ENCODE measurements around the gene EDRF1.

Gene EDRF1

DNA sequence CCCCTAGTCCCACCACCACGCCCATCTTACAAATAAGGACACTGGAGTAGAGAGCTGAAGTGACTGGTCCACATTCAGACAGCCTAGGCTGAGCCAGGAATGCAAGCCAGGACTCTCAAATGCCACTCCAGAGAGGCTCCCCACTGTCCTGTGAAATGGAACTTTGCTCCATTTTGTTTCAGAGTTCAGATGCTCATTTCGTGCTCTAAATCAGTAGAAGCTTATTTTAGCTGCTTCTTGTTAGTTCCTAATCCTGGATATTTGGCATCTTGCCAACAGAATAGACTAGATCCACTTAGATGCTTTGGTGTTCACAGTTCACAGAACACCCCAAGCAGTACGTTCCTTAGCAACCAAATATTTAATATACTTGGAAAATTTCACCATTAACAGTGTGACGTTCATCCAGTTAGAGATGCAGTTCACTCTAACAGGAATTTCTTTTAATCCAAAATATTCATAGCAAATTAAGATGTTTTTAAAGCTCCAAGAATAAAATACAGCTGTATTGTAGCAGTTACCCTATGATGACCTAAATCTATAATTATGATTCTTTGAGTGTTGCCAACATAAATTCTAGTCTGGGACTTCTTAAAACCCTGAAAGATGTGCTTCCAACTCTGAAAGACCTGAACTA, 48.8 kb downstream of the EDRF1 start:
- no peaks in the 10 kb centered on the region for H3K9me3 Mint-ChIP-seq
- H3K4me3 Mint-ChIP-seq, result no peak overlapping the region
- no peaks in the 10 kb centered on the region for H3K4me1 Mint-ChIP-seq
- no peak overlapping the region for H3K27ac Mint-ChIP-seq
- H3K27me3 Mint-ChIP-seq, result no peaks in the 10 kb centered on the region
- ATAC-seq, result no peak
- peaks cover 39% of the 10 kb centered on the region for H3K36me3 Mint-ChIP-seq

GRCh38 chr10:125769175-125769574, 49.7 kb downstream of the EDRF1 start:
- peaks cover 30% of the 10 kb centered on the region for H3K36me3 Mint-ChIP-seq
- peaks cover under 1% of the 10 kb centered on the region for H3K9me3 Mint-ChIP-seq
- ATAC-seq, result no peak
- H3K4me1 Mint-ChIP-seq, result no peaks in the 10 kb centered on the region
- no peak overlapping the region for H3K27ac Mint-ChIP-seq
- H3K27me3 Mint-ChIP-seq, result no peaks in the 10 kb centered on the region
- H3K4me3 Mint-ChIP-seq, result no peak overlapping the region

- ATAC-seq, result no peak
- no peaks in the 10 kb centered on the region for H3K27me3 Mint-ChIP-seq
Observed at GRCh38 chr10:125770844-125771243, 51.3 kb downstream of the EDRF1 start.

DNA sequence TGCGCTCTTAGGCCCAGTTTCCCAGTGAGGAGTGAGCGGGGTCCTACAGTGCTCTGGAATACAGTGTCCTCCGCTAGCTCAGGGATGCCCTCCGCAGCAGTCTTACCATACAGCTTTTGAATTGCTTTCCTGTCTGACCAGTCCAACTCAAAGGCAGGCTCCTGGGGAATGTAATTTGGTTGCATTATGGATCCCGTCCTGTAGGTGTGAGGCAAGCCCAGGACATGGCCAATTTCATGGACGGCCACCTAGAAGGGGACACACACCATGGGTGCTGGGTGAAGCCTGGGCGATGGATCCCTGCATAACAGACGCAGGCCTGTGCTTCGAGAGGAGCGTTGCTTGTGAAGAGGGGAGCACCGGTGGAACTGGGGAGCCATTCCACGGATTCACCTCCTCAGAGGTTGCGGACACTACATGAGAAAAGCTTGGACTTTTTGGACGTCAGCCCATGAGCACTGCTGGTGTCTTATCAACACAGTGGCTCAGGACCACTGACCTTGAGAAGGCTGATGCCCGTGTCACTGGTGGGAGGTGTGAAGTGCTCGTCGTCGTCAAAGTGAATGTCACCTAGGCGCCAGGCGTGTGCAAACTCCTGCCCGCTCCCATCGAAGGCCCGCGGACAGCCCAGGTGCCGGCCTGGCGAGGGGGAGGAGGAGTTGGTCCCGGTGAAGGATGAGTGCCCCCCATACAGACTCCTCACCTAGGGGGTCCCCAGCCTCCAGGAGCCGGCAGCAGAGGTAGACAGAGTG, 52.8 kb downstream of the EDRF1 start:
- no peaks in the 10 kb centered on the region for H3K4me1 Mint-ChIP-seq
- H3K27me3 Mint-ChIP-seq, result no peaks in the 10 kb centered on the region

More at GRCh38 chr10:125770844-125771243, 51.3 kb downstream of the EDRF1 start:
- Mint-ChIP-seq H3K4me1 (no peaks in the 10 kb centered on the region), H3K4me3 (no peak overlapping the region), H3K36me3 (peaks cover 13% of the 10 kb centered on the region), H3K9me3 (peaks cover 3% of the 10 kb centered on the region), H3K27ac (no peak overlapping the region)

GRCh38 chr10:125772864-125773180, 53.3 kb downstream of the EDRF1 start:
- Mint-ChIP-seq H3K27me3 (no peaks in the 10 kb centered on the region), H3K27ac (no peak overlapping the region), H3K36me3 (peaks cover 6% of the 10 kb centered on the region), H3K4me1 (no peaks in the 10 kb centered on the region), H3K4me3 (no peak overlapping the region), H3K9me3 (peaks cover 3% of the 10 kb centered on the region)
- no peak for ATAC-seq

More for the DNA sequence above, 52.8 kb downstream of the EDRF1 start:
- H3K9me3 Mint-ChIP-seq, result peaks cover 3% of the 10 kb centered on the region
- H3K4me3 Mint-ChIP-seq, result no peak overlapping the region
- no peak overlapping the region for H3K27ac Mint-ChIP-seq
- no peak for ATAC-seq
- H3K36me3 Mint-ChIP-seq, result peaks cover 6% of the 10 kb centered on the region

DNA sequence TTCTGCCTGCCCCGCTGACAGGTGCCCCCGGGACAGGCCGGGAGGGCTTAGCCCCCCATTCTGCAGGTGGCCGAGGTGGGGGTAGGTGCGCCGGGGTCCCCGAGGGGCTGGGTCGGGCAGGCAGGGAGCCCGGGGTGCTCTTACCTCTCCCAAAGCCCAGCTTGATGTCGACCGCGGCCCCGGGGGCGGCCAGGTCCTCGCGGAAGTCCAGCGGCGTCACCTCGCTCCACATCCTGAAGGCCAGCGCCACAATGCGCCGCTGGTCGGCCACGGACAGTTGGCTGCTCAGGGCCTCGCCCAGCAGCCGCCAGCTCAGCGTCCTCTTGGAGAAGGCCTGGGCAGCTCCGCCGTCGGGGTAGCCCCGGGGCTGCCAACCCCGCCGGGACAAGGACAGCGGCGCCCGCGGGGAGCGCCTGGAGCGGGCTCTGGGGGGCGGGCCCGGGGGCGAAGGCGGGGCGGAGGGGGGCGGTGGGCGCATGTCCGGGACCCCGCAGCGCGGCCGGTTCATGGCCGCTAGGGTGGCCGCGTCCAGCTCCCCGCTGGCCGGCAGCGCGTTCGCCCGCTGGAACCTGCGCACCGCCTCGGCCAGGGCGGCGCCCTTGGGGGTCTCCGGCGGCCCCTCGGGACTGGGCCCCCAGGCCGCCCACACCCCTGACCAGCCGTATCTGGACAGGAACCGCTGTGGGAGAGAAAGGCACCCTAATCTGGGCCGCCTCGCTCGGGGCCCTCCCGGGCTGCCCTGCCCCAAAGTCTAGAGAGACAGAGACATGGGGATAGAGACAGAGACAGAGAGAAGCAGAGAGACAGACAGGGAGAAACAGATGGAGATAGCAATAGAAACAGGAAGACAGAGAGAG, 54.4 kb downstream of the EDRF1 start:
- Mint-ChIP-seq H3K9me3 (peaks cover 3% of the 10 kb centered on the region), H3K4me1 (no peaks in the 10 kb centered on the region), H3K27ac (no peak overlapping the region), H3K36me3 (peaks cover 6% of the 10 kb centered on the region), H3K27me3 (no peaks in the 10 kb centered on the region), H3K4me3 (no peak overlapping the region)
- peak; percentile 37 for ATAC-seq

- peak; percentile 41 for ATAC-seq
- no peaks in the 10 kb centered on the region for H3K4me1 Mint-ChIP-seq
- H3K27me3 Mint-ChIP-seq, result no peaks in the 10 kb centered on the region
- H3K36me3 Mint-ChIP-seq, result no peaks in the 10 kb centered on the region
- peaks cover 3% of the 10 kb centered on the region for H3K9me3 Mint-ChIP-seq
- no peak overlapping the region for H3K4me3 Mint-ChIP-seq
- H3K27ac Mint-ChIP-seq, result no peak overlapping the region
Observed at GRCh38 chr10:125774581-125775191, 55.2 kb downstream of the EDRF1 start.

- Mint-ChIP-seq H3K9me3 (peaks cover 3% of the 10 kb centered on the region), H3K4me1 (no peaks in the 10 kb centered on the region), H3K36me3 (no peaks in the 10 kb centered on the region), H3K27me3 (no peaks in the 10 kb centered on the region), H3K27ac (no peak within 1 kb of the TSS), H3K4me3 (no peak within 1 kb of the TSS)
- ATAC-seq, result no peak
Observed at GRCh38 chr10:125775491-125776106, 56.1 kb downstream of the EDRF1 start, which contains the start of gene MMP21. MMP21 (minus strand) TSS chr10:125775821; CDS start chr10:125775821, 0 bp downstream.

DNA sequence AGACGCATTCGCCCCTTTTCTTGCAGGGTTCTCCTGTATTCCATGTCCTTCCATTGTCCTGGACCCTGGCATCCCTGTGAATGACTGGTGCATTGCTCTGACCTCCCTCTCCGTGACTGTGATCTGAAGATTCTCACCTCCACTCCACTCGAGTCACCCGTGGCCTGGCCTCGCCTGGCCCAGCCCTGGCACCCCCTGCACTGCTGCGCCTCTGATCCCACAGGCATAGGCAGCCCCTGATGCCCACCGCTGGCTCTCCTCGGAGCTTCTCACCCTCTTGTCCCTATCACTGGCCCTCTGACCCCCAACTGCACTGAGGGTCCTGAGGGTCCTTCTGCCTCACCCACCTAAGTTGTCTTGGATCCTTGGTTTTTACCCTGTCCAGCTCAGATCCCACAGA, 58.3 kb downstream of the EDRF1 start:
- H3K36me3 Mint-ChIP-seq, result peaks cover 7% of the 10 kb centered on the region
- ATAC-seq, result no peak
- no peaks in the 10 kb centered on the region for H3K4me1 Mint-ChIP-seq
- no peaks in the 10 kb centered on the region for H3K27me3 Mint-ChIP-seq
- H3K4me3 Mint-ChIP-seq, result no peak overlapping the region
- H3K9me3 Mint-ChIP-seq, result peaks cover 3% of the 10 kb centered on the region
- H3K27ac Mint-ChIP-seq, result no peak overlapping the region

- H3K27me3 Mint-ChIP-seq, result no peaks in the 10 kb centered on the region
- peaks cover 3% of the 10 kb centered on the region for H3K9me3 Mint-ChIP-seq
- ATAC-seq, result no peak
- H3K27ac Mint-ChIP-seq, result no peak overlapping the region
- no peak overlapping the region for H3K4me3 Mint-ChIP-seq
- H3K36me3 Mint-ChIP-seq, result peaks cover 11% of the 10 kb centered on the region
- H3K4me1 Mint-ChIP-seq, result no peaks in the 10 kb centered on the region
Observed at GRCh38 chr10:125778556-125778955, 59.0 kb downstream of the EDRF1 start.

DNA sequence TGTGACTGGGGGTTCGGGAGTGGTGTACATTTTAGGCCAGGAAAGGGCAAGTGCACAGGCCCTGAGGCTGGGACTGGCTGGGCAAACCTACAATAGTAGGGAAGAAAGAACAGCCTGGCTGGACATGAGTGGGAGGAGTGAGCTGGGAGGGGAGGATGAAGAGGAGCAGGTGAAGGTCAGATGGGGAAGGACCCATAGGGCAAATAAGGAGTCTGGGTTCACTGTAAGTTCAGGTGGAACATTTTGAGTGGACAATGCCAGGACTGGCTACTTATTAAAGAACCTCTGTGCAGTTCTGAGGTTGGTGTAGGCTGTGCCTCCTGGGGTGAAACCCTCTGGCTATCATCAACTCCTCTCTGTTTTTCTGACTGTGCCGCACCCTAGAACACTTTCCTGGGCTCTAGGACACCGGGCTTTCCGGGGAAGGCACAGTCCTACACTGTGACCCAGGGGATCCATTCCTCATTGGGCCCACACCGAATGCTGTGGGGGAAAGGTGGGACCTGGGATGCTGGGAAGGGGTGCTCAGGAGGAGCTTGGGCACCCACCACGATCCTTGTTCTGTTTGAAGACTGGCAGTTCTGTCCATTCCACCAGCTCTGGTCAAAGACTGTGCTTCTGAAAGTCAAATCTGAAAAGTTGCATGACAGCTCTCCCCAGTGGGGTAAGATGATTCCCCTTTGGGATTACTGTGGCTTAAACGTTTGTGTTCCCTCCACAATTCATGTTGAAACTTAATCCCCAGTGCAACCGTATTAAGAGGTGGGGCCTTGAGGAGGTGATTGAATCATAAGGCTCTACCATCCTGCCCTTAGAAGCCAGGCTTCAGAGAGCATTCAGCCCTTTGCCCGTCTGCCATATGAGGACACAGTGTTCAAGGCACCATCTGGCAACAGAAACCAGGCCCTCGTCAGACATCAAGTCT, 60.2 kb downstream of the EDRF1 start:
- Mint-ChIP-seq H3K9me3 (no peaks in the 10 kb centered on the region), H3K36me3 (peaks cover 11% of the 10 kb centered on the region), H3K27ac (no peak overlapping the region), H3K27me3 (no peaks in the 10 kb centered on the region), H3K4me3 (no peak overlapping the region), H3K4me1 (peaks cover 6% of the 10 kb centered on the region)
- peak; percentile 5 for ATAC-seq

DNA sequence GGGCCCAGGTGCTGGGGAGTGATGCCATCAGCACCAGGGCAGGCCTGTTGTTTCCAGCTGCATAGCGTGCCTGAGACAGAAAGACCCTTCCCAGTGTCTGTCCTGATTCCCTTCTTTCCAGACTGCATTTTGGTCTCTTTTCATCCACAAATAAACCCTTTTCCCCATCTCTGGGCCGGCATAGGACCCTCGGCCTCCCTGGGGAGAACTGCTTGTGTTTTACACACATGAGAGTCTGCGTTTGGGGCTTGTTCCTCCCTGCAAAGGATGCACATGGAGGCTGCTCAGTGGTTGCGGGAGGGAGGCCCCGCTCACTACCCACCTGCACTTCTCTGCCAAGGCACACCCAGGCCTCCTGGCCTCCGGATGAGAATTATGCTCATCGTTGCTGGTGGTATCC, 61.9 kb downstream of the EDRF1 start:
- H3K9me3 Mint-ChIP-seq, result no peaks in the 10 kb centered on the region
- no peak overlapping the region for H3K4me3 Mint-ChIP-seq
- H3K27ac Mint-ChIP-seq, result no peak overlapping the region
- H3K4me1 Mint-ChIP-seq, result peaks cover 6% of the 10 kb centered on the region
- no peak for ATAC-seq
- no peaks in the 10 kb centered on the region for H3K27me3 Mint-ChIP-seq
- peaks cover 20% of the 10 kb centered on the region for H3K36me3 Mint-ChIP-seq

DNA sequence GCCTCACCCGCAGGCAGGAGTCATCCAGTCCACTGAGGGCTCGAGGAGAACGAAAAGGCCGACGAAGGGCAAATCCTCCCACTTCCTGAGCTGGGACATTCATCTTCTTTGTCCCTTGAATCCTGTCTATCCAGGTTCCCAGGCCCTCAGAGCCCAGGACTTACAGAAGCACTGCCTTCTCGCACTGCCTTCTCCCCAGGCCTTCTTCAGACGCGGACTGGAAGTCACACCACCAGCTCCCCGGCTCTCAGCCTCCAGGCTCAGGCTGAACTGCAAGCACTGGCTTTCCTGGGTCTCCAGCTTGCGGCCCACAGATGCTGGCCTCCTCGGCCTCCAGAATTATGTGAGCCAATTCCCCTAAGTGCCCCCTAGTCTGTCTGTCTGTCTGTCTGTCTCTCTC, 62.5 kb downstream of the EDRF1 start:
- no peaks in the 10 kb centered on the region for H3K9me3 Mint-ChIP-seq
- no peak for ATAC-seq
- H3K27ac Mint-ChIP-seq, result no peak overlapping the region
- H3K4me3 Mint-ChIP-seq, result no peak overlapping the region
- H3K27me3 Mint-ChIP-seq, result no peaks in the 10 kb centered on the region
- H3K36me3 Mint-ChIP-seq, result peaks cover 26% of the 10 kb centered on the region
- peaks cover 6% of the 10 kb centered on the region for H3K4me1 Mint-ChIP-seq

DNA sequence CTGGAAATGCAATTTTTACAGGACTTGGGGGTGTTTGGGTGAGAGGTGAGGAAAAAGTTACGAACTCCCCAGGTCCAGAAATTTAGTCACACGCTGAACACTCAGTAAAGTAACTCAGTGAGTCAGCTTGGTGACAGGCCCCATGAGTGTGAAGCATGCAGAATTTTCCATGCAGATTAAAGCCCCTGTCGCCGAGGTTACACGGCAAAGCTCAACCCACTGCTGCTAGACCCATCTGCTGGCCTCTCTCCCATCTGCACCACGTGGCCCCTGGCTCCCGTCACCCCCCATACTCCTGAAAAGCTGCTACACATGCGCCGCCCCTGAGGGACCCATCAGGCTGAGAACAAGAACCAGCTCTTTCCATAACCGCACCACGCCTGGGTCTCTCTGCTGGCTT, 63.1 kb downstream of the EDRF1 start:
- Mint-ChIP-seq H3K9me3 (no peaks in the 10 kb centered on the region), H3K27ac (no peak overlapping the region), H3K27me3 (no peaks in the 10 kb centered on the region), H3K4me3 (no peak overlapping the region), H3K36me3 (peaks cover 32% of the 10 kb centered on the region), H3K4me1 (peaks cover 6% of the 10 kb centered on the region)
- no peak for ATAC-seq
